Endometrial microvascular endothelial cells (primary cell): ENCODE measurements around the gene UMAD1. TPM values are rescaled to one million over a fixed set of nuclear protein-coding genes. Genes with fewer than 3 reads are reported as not detected.
"Not testable (repeated sequence)": the region's sequence is repeated elsewhere in the genome, so short reads cannot be mapped to it uniquely, and the experiment has no call there.

Experiments used
- in situ Hi-C: cut with HindIII; loops from 2 replicates; pipeline ENCODE4 v1.10.0; 2017; ENCODE audit warnings: low sequenced_read_pairs, low pct_unique_long_range_greater_than_20kb; ENCODE audit errors: inconsistent ontology term
- total RNA-seq: library from RNA; depleted of rRNA; stranded (reverse); fragments of >200 nt; gene quantifications from one replicate; pipeline ENCODE4 v1.2.3, GENCODE V29; 2015; ENCODE audit errors: inconsistent ontology term

Gene UMAD1
- total RNA-seq, 1 donor from 2014 or later = 3.0 TPM

DNA sequence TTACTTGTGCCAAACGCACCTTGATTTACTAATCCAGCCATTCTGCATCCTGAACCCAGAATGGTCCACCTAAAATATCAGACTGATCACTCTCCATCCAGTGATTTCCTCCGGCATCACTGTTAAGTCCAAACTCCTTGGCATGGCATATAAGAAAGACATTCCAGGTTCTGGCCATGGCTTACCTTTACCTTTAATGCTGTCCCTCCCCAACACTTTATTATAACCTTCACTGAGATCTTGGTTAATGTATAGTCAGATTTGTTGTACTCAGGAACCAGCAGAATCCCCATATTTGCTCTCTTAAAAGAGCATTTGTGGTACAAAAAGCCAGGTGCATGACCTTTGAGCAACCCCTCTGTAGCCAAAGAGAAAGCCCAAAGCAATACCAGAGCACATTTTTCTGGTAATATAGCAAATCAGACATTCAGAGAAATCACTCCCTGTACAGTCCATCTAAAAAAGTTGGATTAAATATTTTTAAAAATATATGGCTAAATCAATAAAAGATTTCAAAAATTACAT is 10.2 kb downstream of the UMAD1 start:
- in situ Hi-C loops = no loop called here

DNA sequence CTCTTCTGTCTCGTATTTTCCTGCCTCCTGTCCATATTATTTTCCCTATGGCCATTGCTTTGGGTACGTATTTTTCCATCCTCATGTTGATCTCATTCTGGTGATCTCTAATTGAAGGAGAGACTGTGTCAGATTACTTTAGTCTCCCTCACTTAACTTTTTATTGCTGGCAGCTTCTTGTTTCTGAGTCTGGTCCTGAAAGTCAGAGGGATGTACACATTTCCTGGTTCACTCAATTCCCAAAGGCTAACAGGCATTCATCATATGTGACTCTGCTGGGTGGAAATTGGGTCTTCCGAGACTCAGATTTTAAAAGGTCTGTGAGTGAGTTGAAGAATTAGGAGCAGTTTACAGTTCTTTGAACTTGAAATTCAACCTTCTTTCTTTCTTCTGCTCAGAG is 10.9 kb downstream of the UMAD1 start:
- in situ Hi-C loops = no loop called here

- in situ Hi-C loops = no loop called here
Measured at GRCh38 chr7:7652798-7653540, 12.4 kb downstream of the UMAD1 start.

- in situ Hi-C loops = no loop called here
Measured at GRCh38 chr7:7653593-7654187, 13.1 kb downstream of the UMAD1 start.

DNA sequence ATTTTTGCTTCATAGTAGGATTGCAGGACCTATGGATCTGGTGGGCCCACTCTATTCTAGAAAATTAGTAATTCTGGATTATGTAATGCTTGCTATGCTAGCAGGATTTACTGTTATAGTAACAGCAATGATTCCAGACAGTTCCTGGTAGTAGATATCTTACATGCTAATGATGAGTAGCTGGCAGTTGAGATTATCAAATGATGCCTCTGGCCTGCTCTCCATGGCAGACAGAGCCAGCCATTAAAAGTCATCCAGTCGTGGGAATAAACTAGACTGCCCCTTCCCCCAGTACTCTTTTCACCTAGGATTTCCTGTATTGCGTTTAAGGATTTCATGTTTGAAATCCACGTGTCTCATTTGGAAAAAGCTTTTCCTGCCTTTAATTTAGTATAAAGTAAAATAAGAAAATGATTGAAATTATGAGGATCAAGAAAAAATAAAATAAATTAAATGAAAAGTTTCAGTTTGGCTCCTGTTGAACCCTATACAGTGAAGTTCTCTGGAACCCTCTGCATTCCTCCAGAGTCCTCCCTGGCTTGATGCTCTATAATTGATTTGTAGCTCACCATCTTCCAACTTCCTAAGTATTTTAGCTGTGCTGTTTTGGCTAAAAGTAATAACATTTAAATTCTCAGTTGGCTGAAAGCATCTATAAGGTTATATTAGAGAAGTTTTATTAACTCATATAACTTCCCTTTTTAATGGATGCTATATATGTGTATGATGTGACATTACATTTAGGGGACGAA is 14.6 kb downstream of the UMAD1 start:
- in situ Hi-C loops = no loop called here

DNA sequence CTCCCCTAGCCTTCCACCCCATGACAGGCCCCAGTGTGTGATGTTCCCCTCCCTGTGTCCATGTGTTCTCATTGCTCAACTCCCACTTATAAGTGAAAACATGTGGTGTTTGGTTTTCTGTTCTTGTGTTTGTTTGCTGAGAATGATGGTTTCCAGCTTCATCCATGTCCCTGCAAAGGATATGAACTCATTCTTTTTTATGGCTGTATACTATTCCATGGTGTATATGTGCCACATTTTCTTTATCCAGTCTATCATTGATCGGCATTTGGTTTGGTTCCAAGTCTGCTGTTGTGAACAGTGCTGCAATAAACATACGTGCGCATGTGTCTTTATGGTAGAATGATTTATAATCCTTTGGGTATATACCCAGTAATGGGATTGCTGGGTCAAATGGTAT is 15.9 kb downstream of the UMAD1 start:
- in situ Hi-C loops = not testable (repeated sequence)

DNA sequence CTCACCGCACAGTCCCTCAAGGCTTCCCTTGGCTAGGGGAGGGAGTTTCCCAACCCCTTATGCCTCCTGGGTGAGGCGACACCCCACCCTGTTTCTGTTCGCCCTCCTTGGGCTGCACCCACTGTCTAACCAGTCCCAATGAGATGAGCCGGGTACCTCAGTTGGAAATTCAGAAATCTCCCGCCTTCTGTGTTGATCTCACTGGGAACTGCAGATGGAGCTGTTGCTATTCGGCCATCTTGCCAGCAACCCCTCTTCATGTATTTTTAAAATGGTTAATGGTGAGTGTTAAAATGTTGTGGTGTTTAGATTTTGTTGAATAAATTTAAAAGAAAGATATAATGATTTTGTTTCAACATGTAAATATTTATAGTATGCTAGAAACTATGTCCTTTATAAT is 22.0 kb downstream of the UMAD1 start:
- in situ Hi-C loops = no loop called here

- in situ Hi-C loops = no loop called here
Measured at GRCh38 chr7:7664291-7664690, 23.7 kb downstream of the UMAD1 start.

- in situ Hi-C loops = no loop called here
Measured at GRCh38 chr7:7665031-7665430, 24.5 kb downstream of the UMAD1 start.

GRCh38 chr7:7667187-7667586 is 26.6 kb downstream of the UMAD1 start:
- in situ Hi-C loops = no loop called here

DNA sequence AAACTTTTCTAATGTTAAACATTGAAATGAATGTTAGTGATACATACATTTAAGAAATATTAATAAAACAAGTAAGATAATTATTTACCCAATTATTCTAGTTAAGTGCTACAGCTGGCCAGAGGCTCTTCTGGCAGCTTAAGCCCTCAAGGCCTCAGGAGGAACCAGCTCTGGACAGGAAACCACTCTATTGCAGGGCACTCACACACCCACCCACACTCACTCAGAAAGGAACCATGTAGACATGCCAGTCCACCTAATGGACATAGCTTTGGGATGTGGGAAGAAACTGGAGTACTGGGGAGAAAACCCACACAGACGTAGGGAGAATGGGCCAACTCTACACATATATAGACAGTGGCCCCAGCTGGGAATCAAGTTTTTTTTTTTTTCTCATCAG is 28.2 kb downstream of the UMAD1 start:
- in situ Hi-C loops = no loop called here

DNA sequence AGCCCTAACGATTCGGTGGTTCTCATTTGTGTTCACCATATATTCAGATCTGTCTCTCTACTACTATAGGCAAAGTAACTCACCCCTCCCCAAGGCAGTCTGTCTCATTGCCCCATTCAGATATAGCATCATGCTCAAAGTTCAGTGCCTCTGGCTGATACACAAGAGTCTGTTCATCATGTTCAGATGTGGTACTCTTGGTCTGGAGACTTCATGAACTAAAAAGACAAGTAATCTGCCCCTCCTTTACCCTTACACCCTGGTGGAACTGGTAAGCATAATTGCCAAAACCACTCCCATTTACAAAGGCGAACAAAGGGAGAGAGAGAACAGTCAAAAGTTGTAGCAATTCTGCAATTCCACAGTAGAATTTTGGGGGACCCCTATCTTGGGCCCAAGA is 29.9 kb downstream of the UMAD1 start:
- in situ Hi-C loops = no loop called here

DNA sequence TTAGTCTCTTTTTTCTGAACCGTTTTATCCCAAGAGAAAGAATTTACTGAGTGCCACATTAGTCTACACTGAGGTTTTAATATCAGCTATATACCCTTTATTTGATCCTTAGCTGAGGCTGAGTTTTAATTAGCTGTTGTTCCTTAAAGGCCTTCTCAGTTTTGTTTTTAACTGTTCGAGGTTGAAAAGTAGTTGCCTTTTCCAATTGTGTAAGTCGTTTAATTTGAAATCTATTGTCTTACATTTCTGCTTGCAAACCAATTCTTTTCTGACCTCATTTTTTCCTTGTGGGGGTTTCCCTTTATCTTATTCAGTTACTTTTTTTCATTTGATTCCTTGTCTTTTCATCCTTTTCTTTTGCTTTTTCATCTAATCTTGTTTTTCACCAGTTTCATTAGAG is 30.8 kb downstream of the UMAD1 start:
- in situ Hi-C loops = no loop called here

- in situ Hi-C loops = no loop called here
Measured at GRCh38 chr7:7672545-7673239, 32.1 kb downstream of the UMAD1 start.

GRCh38 chr7:7673240-7673550 is 32.6 kb downstream of the UMAD1 start:
- in situ Hi-C loops = no loop called here

- in situ Hi-C loops = no loop called here
Measured at GRCh38 chr7:7675686-7676085, 35.1 kb downstream of the UMAD1 start.

GRCh38 chr7:7679640-7680039 is 39.1 kb downstream of the UMAD1 start:
- in situ Hi-C loops = not testable (repeated sequence)

GRCh38 chr7:7681191-7681935 is 40.8 kb downstream of the UMAD1 start:
- in situ Hi-C loops = no loop called here

- in situ Hi-C loops = no loop called here
Measured at GRCh38 chr7:7681936-7682329, 41.4 kb downstream of the UMAD1 start.
